Measurements from ENCODE around the gene APOA4.

GRCh38 chr11:116853461-116854073 lies 30.5 kb upstream of the APOA4 start:
- TF ChIP-seq EZH2 (IDR thresholded peaks at IDR 0.05; ENCODE audit: low read depth, unreplicated experiment) (no peak), CTCF (conservative IDR thresholded peaks at IDR 0.05; ENCODE audit: low read depth in 2 of 2) (no peak), POLR2AphosphoS5 (IDR thresholded peaks at IDR 0.05; ENCODE audit: low read depth) (no peak)
